GM12891 (cell line): ENCODE measurements around the gene IFT80.

Experiments used
- POLR2A ChIP-seq: IDR thresholded peaks from 2 replicates; pipeline ENCODE4 v1.6.1; 2011; ENCODE audit warnings: low read depth, low read length, control low read depth
- POLR2AphosphoS5 ChIP-seq: IDR thresholded peaks from 2 replicates; pipeline ENCODE4 v1.6.1; 2011; ENCODE audit warnings: low read depth, low read length, control low read depth
- SPI1 ChIP-seq: IDR thresholded peaks from 2 replicates; pipeline ENCODE4 v1.6.1; 2011; ENCODE audit warnings: low read depth, low read length, control low read depth

DNA sequence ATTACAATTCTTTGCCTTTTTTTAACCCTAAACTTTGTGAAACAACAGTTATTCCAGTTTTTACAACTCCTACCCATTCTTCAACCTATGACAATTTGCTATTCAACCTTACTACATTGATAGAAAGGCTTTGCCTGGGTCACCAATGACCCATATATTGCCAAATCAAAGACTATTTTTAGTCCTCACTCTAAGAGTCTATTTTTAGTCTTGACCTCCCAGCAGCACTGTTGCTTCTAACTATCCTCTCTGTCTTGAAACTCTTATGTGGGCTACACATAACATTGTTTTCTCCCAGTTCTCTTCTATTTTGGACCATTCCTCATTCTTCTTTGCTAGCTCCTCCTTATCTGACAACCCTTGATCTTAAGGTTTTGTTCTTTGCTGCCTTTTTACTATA, 102.4 kb downstream of the IFT80 start:
- TF ChIP-seq POLR2A (no peak), POLR2AphosphoS5 (no peak), SPI1 (no peak)
